ENCODE measurements around the gene QSOX2. TPM values are rescaled to one million over a fixed set of nuclear protein-coding genes. Genes with fewer than 3 reads are reported as not detected.

QSOX2 gene
- polyA plus RNA-seq, 2 of the 4 experiments (the other 2 are of a cell fraction), result 22.3 to 30.2 TPM

DNA sequence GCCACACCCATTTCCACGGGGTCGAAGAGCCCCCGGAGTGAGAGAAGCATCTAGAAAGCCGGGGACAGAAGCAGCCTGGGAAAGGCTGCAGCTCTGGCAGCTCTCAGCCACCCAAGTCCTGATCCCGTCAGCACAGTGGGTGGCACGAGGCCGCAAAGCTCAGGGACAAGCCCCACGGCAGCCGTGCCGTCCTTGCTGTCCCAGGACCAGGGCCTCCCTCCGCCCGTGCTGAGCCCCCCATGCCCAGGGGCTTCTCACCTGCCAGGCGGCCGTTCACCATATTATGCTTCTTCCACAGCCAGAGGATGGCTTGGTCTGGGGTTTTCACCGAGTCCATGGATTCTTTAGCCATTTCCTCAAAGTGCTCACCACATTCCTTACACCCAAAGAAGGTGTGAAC is 34.6 kb downstream of the QSOX2 start:
- Histone ChIP-seq H3K4me3 (no peak overlapping the region), H3K27ac (no peak overlapping the region), H3K9me3 (no peaks in the 10 kb centered on the region), H3K4me1 (no peaks in the 10 kb centered on the region), H3K4me2 (no peak overlapping the region)
- 93% methylated on average over 11 of the region's 15 CpGs for WGBS (ENCODE audit: missing lambda C conversion rate)
- ChIA-PET CTCF (interaction anchor here (2.0 to 5.2 kb wide), 2 partner anchors 17 to 89 kb away, joined by 4 to 30 read pairs; no protein-coding TSS in a partner anchor), POLR2A (no interaction called here)
- TF ChIP-seq EP300 (IDR thresholded peaks at IDR 0.05), result no peak
- no peak for TF ChIP-seq JUN (IDR thresholded peaks at IDR 0.05)
- no peak for TF ChIP-seq TP53 (CRISPR knock-in tag; IDR thresholded peaks at IDR 0.05)
- no peak for TF ChIP-seq MAX (IDR thresholded peaks at IDR 0.05)
- TF ChIP-seq, protein P1, sequence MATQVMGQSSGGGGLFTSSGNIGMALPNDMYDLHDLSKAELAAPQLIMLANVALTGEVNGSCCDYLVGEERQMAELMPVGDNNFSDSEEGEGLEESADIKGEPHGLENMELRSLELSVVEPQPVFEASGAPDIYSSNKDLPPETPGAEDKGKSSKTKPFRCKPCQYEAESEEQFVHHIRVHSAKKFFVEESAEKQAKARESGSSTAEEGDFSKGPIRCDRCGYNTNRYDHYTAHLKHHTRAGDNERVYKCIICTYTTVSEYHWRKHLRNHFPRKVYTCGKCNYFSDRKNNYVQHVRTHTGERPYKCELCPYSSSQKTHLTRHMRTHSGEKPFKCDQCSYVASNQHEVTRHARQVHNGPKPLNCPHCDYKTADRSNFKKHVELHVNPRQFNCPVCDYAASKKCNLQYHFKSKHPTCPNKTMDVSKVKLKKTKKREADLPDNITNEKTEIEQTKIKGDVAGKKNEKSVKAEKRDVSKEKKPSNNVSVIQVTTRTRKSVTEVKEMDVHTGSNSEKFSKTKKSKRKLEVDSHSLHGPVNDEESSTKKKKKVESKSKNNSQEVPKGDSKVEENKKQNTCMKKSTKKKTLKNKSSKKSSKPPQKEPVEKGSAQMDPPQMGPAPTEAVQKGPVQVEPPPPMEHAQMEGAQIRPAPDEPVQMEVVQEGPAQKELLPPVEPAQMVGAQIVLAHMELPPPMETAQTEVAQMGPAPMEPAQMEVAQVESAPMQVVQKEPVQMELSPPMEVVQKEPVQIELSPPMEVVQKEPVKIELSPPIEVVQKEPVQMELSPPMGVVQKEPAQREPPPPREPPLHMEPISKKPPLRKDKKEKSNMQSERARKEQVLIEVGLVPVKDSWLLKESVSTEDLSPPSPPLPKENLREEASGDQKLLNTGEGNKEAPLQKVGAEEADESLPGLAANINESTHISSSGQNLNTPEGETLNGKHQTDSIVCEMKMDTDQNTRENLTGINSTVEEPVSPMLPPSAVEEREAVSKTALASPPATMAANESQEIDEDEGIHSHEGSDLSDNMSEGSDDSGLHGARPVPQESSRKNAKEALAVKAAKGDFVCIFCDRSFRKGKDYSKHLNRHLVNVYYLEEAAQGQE (IDR thresholded peaks at IDR 0.05), result no peak
- no peak for TF ChIP-seq FOSB (CRISPR knock-in tag; IDR thresholded peaks at IDR 0.05)
- TF ChIP-seq, protein P2, sequence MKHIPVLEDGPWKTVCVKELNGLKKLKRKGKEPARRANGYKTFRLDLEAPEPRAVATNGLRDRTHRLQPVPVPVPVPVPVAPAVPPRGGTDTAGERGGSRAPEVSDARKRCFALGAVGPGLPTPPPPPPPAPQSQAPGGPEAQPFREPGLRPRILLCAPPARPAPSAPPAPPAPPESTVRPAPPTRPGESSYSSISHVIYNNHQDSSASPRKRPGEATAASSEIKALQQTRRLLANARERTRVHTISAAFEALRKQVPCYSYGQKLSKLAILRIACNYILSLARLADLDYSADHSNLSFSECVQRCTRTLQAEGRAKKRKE (CRISPR knock-in tag; IDR thresholded peaks at IDR 0.05; ENCODE audit: low read depth), result no peak
- TF ChIP-seq BHLHE40 (IDR thresholded peaks at IDR 0.05; ENCODE audit: low read depth, low read length), result no peak
- no peak for TF ChIP-seq HEYL (CRISPR knock-in tag; IDR thresholded peaks at IDR 0.05)
- no peak for TF ChIP-seq KDM1A (IDR thresholded peaks at IDR 0.05; ENCODE audit: low read depth)
- TF ChIP-seq ZSCAN20 (CRISPR knock-in tag; IDR thresholded peaks at IDR 0.05), result no peak
- no peak for TF ChIP-seq POLR2A (IDR thresholded peaks at IDR 0.05; ENCODE audit: low read length)
- TF ChIP-seq PHF8 (IDR thresholded peaks at IDR 0.05; ENCODE audit: borderline replicate concordance, low read depth), result no peak
- TF ChIP-seq CBX2 (IDR thresholded peaks at IDR 0.05; ENCODE audit: borderline replicate concordance, low read depth), result no peak
- TF ChIP-seq FOXS1 (CRISPR knock-in tag; IDR thresholded peaks at IDR 0.05), result no peak
- TF ChIP-seq CHD2 (IDR thresholded peaks at IDR 0.05; ENCODE audit: low read length, partially characterized antibody), result no peak
- TF ChIP-seq TFCP2L1 (CRISPR knock-in tag; IDR thresholded peaks at IDR 0.05), result no peak
- DNase-seq (ENCODE audit: low read depth in 1 of 2, low spot score in 1 of 2), result no peak
- no peak for FAIRE-seq
- no peak for ATAC-seq

- DNase-seq (ENCODE audit: low read depth in 1 of 2, low spot score in 1 of 2) (no peak), FAIRE-seq (no peak), ATAC-seq (no peak)
- H3K27ac ChIP-seq, result no peak overlapping the region
- no peak overlapping the region for H3K4me3 ChIP-seq
- H3K4me1 ChIP-seq, result no peaks in the 10 kb centered on the region
- ChIA-PET CTCF (interaction anchor here (0.8 to 5.2 kb wide), 4 partner anchors 9 to 35 kb away, joined by 3 to 30 read pairs (median 4); no protein-coding TSS in a partner anchor), POLR2A (no interaction called here)
- TF ChIP-seq RFX5 (IDR thresholded peaks at IDR 0.05), result no peak
- no peak for TF ChIP-seq JUNB (IDR thresholded peaks at IDR 0.05)
- TF ChIP-seq BCL3 (IDR thresholded peaks at IDR 0.05), result no peak
- TF ChIP-seq, protein P1 (IDR thresholded peaks at IDR 0.05), result no peak
- no peak for TF ChIP-seq BHLHE40 (IDR thresholded peaks at IDR 0.05; ENCODE audit: low read depth, low read length)
- no peak for TF ChIP-seq HDAC2 (IDR thresholded peaks at IDR 0.05)
- TF ChIP-seq HOXB5 (CRISPR knock-in tag; IDR thresholded peaks at IDR 0.05), result no peak
- TF ChIP-seq, protein P3, sequence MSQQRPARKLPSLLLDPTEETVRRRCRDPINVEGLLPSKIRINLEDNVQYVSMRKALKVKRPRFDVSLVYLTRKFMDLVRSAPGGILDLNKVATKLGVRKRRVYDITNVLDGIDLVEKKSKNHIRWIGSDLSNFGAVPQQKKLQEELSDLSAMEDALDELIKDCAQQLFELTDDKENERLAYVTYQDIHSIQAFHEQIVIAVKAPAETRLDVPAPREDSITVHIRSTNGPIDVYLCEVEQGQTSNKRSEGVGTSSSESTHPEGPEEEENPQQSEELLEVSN (IDR thresholded peaks at IDR 0.05; ENCODE audit: borderline replicate concordance, low read depth), result no peak
- TF ChIP-seq ESRRA (IDR thresholded peaks at IDR 0.05; ENCODE audit: borderline replicate concordance, low read length), result no peak
- 95% methylated on average over 16 of the region's 16 CpGs for WGBS (ENCODE audit: missing lambda C conversion rate)
- no peaks in the 10 kb centered on the region for H3K9me3 ChIP-seq
- H3K4me2 ChIP-seq, result no peak overlapping the region
These were observed 35.3 kb downstream of the QSOX2 start for GRCh38 chr9:136210276-136210675.
